GM18519 (cell line): ENCODE data around the gene RECQL.
"Not testable (repeated sequence)": the region's sequence is repeated elsewhere in the genome, so short reads cannot be mapped to it uniquely, and the experiment has no call there.

Experiments used
- ATAC-seq: cut with Tn5 transposase; IDR thresholded peaks from one replicate; pipeline ENCODE4 v1.9.1; 2021; ENCODE audit warnings: mild to moderate bottlenecking, moderate library complexity; ENCODE audit not compliant: unreplicated experiment, low FRiP score

Gene RECQL

GRCh38 chr12:21507849-21508248, 6.4 kb upstream of the RECQL start:
- no peak for ATAC-seq

GRCh38 chr12:21505888-21506287, 4.5 kb upstream of the RECQL start:
- ATAC-seq = no peak

GRCh38 chr12:21502872-21503271, 1.4 kb upstream of the RECQL start:
- ATAC-seq = no peak

- no peak for ATAC-seq
Measured at GRCh38 chr12:21502164-21502496, 695 bp upstream of the RECQL start.

GRCh38 chr12:21500786-21501257, 613 bp downstream of the RECQL start:
- no peak for ATAC-seq

- no peak for ATAC-seq
Measured at GRCh38 chr12:21499765-21500164, 1.7 kb downstream of the RECQL start.

GRCh38 chr12:21485998-21486397, 15.4 kb downstream of the RECQL start:
- no peak for ATAC-seq

GRCh38 chr12:21483531-21483930, 17.9 kb downstream of the RECQL start:
- ATAC-seq = no peak

- no peak for ATAC-seq
Measured at GRCh38 chr12:21478756-21479455, 22.5 kb downstream of the RECQL start.

GRCh38 chr12:21476949-21477348, 24.5 kb downstream of the RECQL start:
- no peak for ATAC-seq

- ATAC-seq = no peak
Measured at GRCh38 chr12:21475552-21475951, 25.9 kb downstream of the RECQL start.

GRCh38 chr12:21472197-21472823, 29.1 kb downstream of the RECQL start:
- no peak for ATAC-seq

GRCh38 chr12:21471294-21471693, 30.1 kb downstream of the RECQL start:
- ATAC-seq = no peak

GRCh38 chr12:21467334-21467733, 34.1 kb downstream of the RECQL start:
- ATAC-seq = not testable (repeated sequence)

- ATAC-seq = no peak
Measured at GRCh38 chr12:21459474-21459873, 42.0 kb downstream of the RECQL start.

GRCh38 chr12:21456291-21456780, 45.1 kb downstream of the RECQL start:
- no peak for ATAC-seq

GRCh38 chr12:21453312-21453852, 48.1 kb downstream of the RECQL start:
- ATAC-seq = no peak

- no peak for ATAC-seq
Measured at GRCh38 chr12:21451529-21451928, 49.9 kb downstream of the RECQL start.

- no peak for ATAC-seq
Measured at GRCh38 chr12:21444193-21445146, 57.0 kb downstream of the RECQL start.

- ATAC-seq = no peak
Measured at GRCh38 chr12:21439347-21439746, 62.1 kb downstream of the RECQL start.

GRCh38 chr12:21438643-21439042, 62.8 kb downstream of the RECQL start:
- ATAC-seq = no peak
